Measurements from ENCODE around the gene MAP3K21.

- TF ChIP-seq CTCF (conservative IDR thresholded peaks at IDR 0.05) (no peak), ZFX (IDR thresholded peaks at IDR 0.05) (no peak)
Measured at GRCh38 chr1:233323718-233324117, 3.8 kb upstream of the MAP3K21 start.
